NCI-H345 treated with DMSO at 0.1 percent for 48 hours (cell line): ENCODE data around the gene FER1L5.

Experiments
- DNase-seq: peaks from one replicate; lab custom pipeline; 2025; ENCODE audit not compliant: unreplicated experiment; lab: John Stamatoyannopoulos, UW

FER1L5 gene

GRCh38 chr2:96694816-96695455 lies 52.4 kb downstream of the FER1L5 start:
- DNase-seq = no peak

GRCh38 chr2:96695602-96696001 lies 53.0 kb downstream of the FER1L5 start:
- DNase-seq = no peak

GRCh38 chr2:96697476-96697875 lies 54.9 kb downstream of the FER1L5 start:
- DNase-seq = no peak

- no peak for DNase-seq
Measured at GRCh38 chr2:96698221-96698861, 55.8 kb downstream of the FER1L5 start.

- DNase-seq = no peak
Measured at GRCh38 chr2:96699021-96699420, 56.5 kb downstream of the FER1L5 start.

GRCh38 chr2:96699621-96700020 lies 57.1 kb downstream of the FER1L5 start:
- DNase-seq = no peak

- DNase-seq = no peak
Measured at GRCh38 chr2:96700086-96700485, 57.5 kb downstream of the FER1L5 start.

GRCh38 chr2:96701636-96702035 lies 59.1 kb downstream of the FER1L5 start:
- DNase-seq = no peak

GRCh38 chr2:96702098-96702785 lies 59.7 kb downstream of the FER1L5 start:
- no peak for DNase-seq

- no peak for DNase-seq
Measured at GRCh38 chr2:96703021-96703751, 60.6 kb downstream of the FER1L5 start.

GRCh38 chr2:96710985-96711384 lies 68.4 kb downstream of the FER1L5 start:
- no peak for DNase-seq

- no peak for DNase-seq
Measured at GRCh38 chr2:96715658-96716057, 73.1 kb downstream of the FER1L5 start.

GRCh38 chr2:96716388-96716787 lies 73.8 kb downstream of the FER1L5 start:
- DNase-seq = no peak

- no peak for DNase-seq
Measured at GRCh38 chr2:96726131-96726530, 83.6 kb downstream of the FER1L5 start.

GRCh38 chr2:96727431-96727830 lies 84.9 kb downstream of the FER1L5 start:
- no peak for DNase-seq

- DNase-seq = no peak
Measured at GRCh38 chr2:96729748-96730147, 87.2 kb downstream of the FER1L5 start.

- no peak for DNase-seq
Measured at GRCh38 chr2:96730212-96730611, 87.6 kb downstream of the FER1L5 start.

GRCh38 chr2:96733931-96734330 lies 91.4 kb downstream of the FER1L5 start:
- no peak for DNase-seq

- DNase-seq = no peak
Measured at GRCh38 chr2:96734880-96735583, 92.5 kb downstream of the FER1L5 start.

- no peak for DNase-seq
Measured at GRCh38 chr2:96737251-96737650, 94.7 kb downstream of the FER1L5 start.

- DNase-seq = no peak
Measured at GRCh38 chr2:96737831-96738230, 95.3 kb downstream of the FER1L5 start.
